ENCODE results near the gene PLCD3. TPM values are rescaled to one million over a fixed set of nuclear protein-coding genes. Genes with fewer than 3 reads are reported as not detected.

PLCD3 gene
- total and polyA plus RNA-seq, 10 of the 15 experiments (the other 5 are each of a cell fraction or from before 2014, with no cell fraction given) = 0.02 to 1.6 (median 0.44) TPM

- TF ChIP-seq ETV6 (conservative IDR thresholded peaks at IDR 0.05 in 1 of 2, IDR thresholded peaks at IDR 0.05 in 1 of 2; ENCODE audit: borderline replicate concordance in 1 of 2, low read depth in 1 of 2) (no peak), STAT1 (conservative IDR thresholded peaks at IDR 0.05) (no peak), RAD51 (IDR thresholded peaks at IDR 0.05) (no peak), E2F8 (IDR thresholded peaks at IDR 0.05; ENCODE audit: low read depth, partially characterized antibody) (peak; percentile 18), SIX5 (IDR thresholded peaks at IDR 0.05; ENCODE audit: low read depth, low read length, severe bottlenecking) (peak; percentile 83), RELA (IDR thresholded peaks at IDR 0.05; ENCODE audit: borderline replicate concordance, partially characterized antibody) (no peak), SREBF1 (IDR thresholded peaks at IDR 0.05; ENCODE audit: low read length) (no peak), ELK1 (IDR thresholded peaks at IDR 0.05; ENCODE audit: low read depth, low read length) (0 out of 2 replicates have a peak, but pooled peaks have one; percentile 58), PRDM15 (CRISPR knock-in tag; IDR thresholded peaks at IDR 0.05) (peak; percentile 91), SREBF2 (IDR thresholded peaks at IDR 0.05; ENCODE audit: low read length) (peak; percentile 77), NFYB (IDR thresholded peaks at IDR 0.05; ENCODE audit: insufficient read depth, low read depth, low read length) (peak; percentile 78), ZNF217 (IDR thresholded peaks at IDR 0.05) (no peak), FOXK2 (IDR thresholded peaks at IDR 0.05) (no peak), YBX1 (IDR thresholded peaks at IDR 0.05) (0 out of 2 replicates have a peak, but pooled peaks have one; percentile 36), RAD21 (IDR thresholded peaks at IDR 0.05; ENCODE audit: insufficient read depth, low read depth, low read length) (no peak), GABPA (IDR thresholded peaks at IDR 0.05; ENCODE audit: low read depth) (no peak)
- TF ChIP-seq, protein P1, sequence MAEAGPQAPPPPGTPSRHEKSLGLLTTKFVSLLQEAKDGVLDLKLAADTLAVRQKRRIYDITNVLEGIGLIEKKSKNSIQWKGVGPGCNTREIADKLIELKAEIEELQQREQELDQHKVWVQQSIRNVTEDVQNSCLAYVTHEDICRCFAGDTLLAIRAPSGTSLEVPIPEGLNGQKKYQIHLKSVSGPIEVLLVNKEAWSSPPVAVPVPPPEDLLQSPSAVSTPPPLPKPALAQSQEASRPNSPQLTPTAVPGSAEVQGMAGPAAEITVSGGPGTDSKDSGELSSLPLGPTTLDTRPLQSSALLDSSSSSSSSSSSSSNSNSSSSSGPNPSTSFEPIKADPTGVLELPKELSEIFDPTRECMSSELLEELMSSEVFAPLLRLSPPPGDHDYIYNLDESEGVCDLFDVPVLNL (IDR thresholded peaks at IDR 0.05; ENCODE audit: low read depth, low read length) = peak; percentile 82
- TF ChIP-seq, protein P2, sequence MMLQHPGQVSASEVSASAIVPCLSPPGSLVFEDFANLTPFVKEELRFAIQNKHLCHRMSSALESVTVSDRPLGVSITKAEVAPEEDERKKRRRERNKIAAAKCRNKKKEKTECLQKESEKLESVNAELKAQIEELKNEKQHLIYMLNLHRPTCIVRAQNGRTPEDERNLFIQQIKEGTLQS (IDR thresholded peaks at IDR 0.05; ENCODE audit: borderline replicate concordance, extremely low read depth, low read depth, low read length) = no peak
These were observed 16.1 kb upstream of the PLCD3 start, which contains the start of gene HEXIM1 (continued) for GRCh38 chr17:45148183-45149036.
